ENCODE data around the gene AAR2.

Gene AAR2

DNA sequence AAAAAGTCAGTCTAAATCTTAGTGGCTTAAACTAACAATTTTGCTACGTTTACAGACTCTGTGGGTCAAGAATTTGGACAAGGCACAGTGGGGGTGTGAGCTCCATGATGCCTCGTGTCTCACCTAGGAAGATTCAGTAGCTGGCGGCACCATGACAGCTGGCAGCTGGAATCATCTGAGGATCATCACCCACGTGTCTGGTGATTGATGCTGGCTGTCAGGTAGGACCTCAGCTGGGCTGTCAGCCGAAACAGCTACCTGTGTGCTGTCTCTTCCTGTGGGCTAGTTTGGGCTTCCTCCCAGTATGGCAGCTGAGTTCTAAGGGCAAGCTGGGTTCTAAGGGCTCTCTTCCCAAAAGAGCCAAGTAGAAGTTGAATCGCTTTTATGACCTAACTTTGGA lies 43.5 kb downstream of the AAR2 start:
- DNase-seq (ENCODE audit: low spot score), result no peak

DNA sequence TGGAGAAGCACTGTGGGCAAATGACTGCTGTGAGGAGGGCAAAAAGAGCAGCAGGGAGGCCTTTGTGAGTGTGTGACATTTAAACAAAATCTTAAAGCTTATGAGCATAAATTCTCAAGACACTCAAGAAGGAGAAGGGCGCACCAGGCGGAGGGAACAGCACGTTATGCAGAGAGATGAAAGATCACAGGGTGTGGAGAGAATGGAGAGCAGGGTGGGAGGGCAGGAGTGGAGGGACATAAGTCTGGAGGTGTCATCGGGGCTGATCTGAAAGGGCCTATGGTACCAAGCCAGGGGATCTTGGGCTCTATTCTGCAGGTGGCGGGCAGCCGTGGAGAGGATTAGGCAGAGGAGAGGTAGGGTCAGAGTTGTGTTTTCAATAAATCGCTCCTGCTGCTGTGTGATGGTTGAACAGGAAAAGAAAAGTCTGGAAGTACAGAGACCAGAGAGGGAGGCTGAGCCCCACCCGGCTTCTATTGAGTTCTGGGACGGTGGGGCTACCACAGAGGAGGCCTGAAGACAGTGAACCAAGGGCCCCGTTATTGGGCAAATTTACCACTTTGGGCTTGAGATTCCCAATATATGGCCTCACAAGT lies 45.6 kb downstream of the AAR2 start:
- DNase-seq (ENCODE audit: low spot score), result no peak

DNA sequence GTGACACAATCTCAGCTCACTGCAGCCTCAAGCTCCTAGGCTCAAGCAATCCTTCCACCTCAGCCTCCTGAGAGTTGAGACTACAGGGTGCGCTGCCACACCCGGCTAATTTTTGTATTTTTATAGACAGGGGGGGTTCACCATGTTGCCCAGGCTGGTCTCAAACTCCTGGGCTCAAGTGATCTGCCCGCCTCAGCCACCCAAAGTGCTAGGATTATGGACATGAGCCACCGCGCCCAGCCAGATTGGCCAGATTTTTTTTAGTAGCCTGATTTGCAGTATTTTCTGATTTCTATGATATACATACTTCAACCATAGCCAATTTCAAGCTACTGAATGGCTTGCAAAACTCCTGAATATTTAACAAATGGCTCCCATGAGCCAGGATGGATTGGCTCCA lies 48.5 kb downstream of the AAR2 start:
- DNase-seq (ENCODE audit: low spot score), result no peak

DNA sequence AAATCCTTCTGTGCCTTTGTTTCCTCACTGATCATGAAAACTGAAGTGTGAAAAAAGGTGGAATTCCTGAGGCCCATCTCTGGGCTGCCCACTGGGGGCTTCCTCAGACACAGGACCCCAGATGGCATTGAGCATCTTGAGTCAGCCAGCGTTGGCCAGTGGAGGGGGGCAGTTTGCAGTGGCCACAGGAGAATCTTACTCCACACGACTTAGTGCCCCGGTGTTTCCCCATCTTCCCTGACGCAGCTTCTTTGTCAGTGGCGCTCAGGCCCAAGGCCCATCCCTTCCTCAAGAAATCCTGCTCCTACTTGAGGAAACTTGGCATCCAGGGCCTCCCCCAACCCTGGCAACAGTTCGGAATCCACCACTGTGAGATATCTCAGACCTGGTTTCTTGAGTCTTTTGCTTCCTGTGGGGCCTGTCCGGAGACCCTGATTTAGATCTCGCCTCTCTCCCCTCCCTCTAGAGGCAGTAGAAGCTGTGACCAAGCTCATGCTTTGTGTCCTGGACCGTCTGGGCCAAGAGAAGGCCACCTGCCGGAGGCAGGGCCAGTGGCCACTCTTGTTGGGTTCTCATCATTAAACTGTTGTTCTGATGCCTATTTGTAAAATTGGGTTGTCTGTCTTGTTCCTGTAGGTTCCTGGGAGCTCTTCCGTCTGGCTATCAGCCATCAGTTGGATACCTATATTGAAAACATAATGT lies 49.6 kb downstream of the AAR2 start:
- DNase-seq (ENCODE audit: low spot score), result no peak

- DNase-seq (ENCODE audit: low spot score), result no peak
Measured at GRCh38 chr20:36297656-36298055, 61.4 kb downstream of the AAR2 start.

DNA sequence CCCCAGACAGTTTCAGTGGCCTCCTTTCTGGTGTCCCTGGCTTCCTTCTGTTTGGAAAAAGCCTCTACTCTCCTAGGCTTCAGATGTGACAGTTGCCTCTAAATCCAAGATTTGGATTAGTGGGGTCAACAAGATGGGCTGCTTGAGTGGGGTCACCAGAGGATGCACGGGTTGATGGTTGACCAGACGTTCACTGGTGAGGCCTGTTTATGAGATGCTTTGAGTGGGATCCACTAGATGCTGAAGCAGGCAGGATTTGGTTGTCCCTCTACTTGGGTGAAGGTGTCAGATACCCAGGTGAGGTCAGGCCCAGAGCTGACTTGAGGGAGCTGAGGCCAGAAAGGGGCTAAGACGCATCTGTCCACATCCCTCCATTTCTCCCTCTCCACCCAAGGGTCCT lies 61.8 kb downstream of the AAR2 start:
- DNase-seq (ENCODE audit: low spot score), result no peak

GRCh38 chr20:36298795-36299339 lies 62.6 kb downstream of the AAR2 start:
- DNase-seq (ENCODE audit: low spot score), result no peak

- no peak for DNase-seq (ENCODE audit: low spot score)
Measured at GRCh38 chr20:36299459-36299858, 63.2 kb downstream of the AAR2 start.

DNA sequence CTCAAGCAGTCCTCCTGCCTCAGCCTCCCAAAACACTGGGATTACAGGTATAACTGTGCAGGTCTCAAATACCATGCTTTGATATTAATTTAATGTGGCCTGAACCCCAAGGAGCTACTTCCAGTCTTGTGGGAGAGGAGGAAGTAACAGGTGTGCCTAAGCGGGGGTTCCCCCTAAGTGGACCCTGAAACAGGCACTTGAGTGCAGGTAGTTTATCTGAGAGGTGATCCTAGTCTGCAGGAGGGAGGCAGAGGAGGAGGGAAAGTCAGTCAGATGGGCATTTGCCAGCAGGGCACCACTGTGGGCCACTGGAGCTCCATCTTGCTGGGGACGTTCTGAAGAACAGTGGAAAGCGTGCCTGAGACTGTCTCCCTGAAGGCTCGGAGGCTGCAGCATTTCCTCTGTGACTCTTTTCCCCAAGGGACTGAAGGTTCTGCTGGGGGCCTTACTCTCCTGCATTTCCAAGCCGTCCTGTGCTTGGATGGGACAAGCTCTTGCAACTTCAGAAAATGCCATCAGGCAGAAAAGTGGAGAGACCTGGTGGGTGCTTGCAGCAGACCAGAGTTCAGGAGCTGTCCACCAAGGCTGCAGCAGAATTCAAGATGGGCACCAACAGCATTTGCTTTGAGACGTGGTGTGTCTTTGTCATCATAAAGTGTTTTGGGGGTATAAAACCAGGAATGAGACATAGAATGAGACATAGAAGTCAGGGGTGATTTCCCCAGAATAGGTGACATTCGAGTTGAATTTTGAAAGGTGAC lies 65.3 kb downstream of the AAR2 start:
- DNase-seq (ENCODE audit: low spot score), result no peak

- DNase-seq (ENCODE audit: low spot score), result no peak
Measured at GRCh38 chr20:36303020-36303595, 66.8 kb downstream of the AAR2 start.

- no peak for DNase-seq (ENCODE audit: low spot score)
Measured at GRCh38 chr20:36303831-36304230, 67.6 kb downstream of the AAR2 start.

DNA sequence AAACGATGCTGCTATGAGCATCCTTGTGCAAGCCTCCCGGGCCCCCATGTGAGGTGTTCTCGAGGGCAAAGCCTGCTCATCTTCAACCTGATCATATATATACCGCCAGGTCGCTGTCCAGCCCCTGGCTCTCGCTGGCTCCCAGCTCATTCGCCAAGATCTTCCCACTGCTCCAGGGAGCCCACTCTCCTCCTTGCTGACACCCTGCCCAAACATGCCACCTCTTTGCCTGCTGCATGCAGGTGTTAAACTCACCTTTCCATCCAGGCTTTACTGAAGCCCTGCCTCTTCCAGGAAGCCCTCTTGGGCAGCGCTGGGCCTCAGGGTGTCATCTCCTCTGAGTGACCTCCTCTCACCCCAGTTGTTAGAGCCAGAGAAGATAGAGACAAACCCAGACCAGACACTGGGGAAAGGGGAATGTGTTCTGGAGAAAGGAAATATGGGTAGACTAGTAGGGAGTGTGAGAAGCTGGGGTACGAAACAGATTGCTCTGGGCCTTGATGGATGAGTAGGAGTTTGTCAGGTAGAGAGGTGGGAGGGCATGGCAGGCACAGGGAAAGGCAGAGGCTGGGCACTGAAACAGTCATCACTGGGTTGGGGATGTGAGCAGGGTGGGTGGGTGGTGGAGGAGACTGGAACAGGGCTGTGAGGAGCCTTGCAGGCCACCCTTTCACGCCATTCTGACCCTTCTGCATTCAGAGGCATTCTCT lies 68.7 kb downstream of the AAR2 start:
- no peak for DNase-seq (ENCODE audit: low spot score)

GRCh38 chr20:36305602-36306551 lies 69.6 kb downstream of the AAR2 start, which contains the start of gene DLGAP4:
Gene DLGAP4, plus strand, starts transcription at chr20:36306339. Its CDS starts 125,379 bp downstream, at chr20:36431718.
- no peak for DNase-seq (ENCODE audit: low spot score)
